Measurements from ENCODE around the gene LDLRAP1.

DNA sequence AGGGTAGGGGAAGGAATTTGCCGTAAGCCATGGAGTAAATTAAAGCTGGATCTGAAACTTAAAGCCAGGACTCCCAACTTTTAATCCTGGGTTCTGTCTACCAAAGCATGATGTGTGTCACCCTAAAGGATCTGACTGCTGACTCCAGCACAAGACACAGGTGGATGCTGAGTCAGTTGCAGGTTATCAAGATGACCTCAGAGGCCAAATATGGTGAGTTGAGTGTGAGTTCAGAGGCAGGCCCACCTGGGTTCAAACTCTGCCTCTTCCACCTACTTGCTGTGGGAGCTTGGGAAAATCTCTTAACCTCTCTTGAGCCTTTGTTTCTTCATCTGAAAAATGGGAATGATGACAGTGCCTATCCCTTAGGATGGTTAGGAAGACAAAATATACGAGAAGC, 16.7 kb upstream of the LDLRAP1 start:
- TF ChIP-seq, protein P1, sequence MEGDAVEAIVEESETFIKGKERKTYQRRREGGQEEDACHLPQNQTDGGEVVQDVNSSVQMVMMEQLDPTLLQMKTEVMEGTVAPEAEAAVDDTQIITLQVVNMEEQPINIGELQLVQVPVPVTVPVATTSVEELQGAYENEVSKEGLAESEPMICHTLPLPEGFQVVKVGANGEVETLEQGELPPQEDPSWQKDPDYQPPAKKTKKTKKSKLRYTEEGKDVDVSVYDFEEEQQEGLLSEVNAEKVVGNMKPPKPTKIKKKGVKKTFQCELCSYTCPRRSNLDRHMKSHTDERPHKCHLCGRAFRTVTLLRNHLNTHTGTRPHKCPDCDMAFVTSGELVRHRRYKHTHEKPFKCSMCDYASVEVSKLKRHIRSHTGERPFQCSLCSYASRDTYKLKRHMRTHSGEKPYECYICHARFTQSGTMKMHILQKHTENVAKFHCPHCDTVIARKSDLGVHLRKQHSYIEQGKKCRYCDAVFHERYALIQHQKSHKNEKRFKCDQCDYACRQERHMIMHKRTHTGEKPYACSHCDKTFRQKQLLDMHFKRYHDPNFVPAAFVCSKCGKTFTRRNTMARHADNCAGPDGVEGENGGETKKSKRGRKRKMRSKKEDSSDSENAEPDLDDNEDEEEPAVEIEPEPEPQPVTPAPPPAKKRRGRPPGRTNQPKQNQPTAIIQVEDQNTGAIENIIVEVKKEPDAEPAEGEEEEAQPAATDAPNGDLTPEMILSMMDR (IDR thresholded peaks at IDR 0.05), result no peak
- no peak for TF ChIP-seq EP300 (IDR thresholded peaks at IDR 0.05)
- no peak for TF ChIP-seq POLR2A (IDR thresholded peaks at IDR 0.05)
